GM19468 (cell line): ENCODE measurements around the gene ZNF530.

Experiments
- ATAC-seq: cut with Tn5 transposase; IDR thresholded peaks from one replicate; pipeline ENCODE4 v1.9.1; 2021; ENCODE audit warnings: mild to moderate bottlenecking, moderate library complexity, moderate number of reproducible peaks; ENCODE audit not compliant: unreplicated experiment; ENCODE audit errors: extremely low read depth

Gene ZNF530

DNA sequence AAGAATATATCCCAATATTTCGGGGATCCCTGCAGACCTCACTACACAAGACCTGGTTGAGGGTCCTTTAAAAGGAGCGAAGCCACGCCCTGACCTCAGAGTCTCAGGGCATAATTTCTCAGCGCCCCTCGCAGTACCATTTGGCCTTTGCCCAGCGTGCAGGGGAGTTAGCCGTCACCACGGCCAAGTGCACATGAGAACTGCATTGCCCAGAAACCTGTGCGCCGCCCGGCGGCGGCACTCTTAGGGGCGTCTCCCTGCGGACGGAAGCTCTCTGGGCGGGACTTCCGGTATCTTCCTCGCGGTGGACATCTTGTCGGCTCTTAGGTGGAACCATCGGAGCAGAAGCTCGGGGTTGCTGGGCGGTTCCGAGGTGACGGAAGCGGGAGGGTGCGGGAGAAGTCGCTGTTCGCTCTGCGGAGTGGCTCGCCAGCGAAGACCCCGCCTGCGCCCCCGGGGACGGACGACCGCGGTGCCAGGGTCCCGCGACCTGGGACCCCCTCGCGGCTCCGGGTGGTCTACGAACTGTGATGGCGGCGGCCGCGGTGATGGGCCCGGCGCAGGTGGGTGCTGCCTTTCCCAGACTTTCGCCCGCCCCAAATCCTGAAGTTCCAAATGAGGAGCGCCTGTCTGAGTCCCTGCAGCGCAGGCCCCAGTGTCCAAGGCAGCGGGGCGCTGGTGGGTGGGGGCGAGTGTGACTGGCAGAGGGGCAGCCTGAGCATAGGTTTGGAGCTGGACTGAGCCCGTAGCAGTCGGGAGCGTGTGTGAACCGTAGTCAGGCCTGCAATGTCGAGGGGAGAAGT is 14.5 kb downstream of the ZNF530 start, which contains the start of gene ZNF134:
Gene ZNF134, plus strand, starts transcription at position 302 of the 803 bp plus-strand sequence. CDS start 5,227 bp downstream, outside the sequence.
- ATAC-seq: no peak

DNA sequence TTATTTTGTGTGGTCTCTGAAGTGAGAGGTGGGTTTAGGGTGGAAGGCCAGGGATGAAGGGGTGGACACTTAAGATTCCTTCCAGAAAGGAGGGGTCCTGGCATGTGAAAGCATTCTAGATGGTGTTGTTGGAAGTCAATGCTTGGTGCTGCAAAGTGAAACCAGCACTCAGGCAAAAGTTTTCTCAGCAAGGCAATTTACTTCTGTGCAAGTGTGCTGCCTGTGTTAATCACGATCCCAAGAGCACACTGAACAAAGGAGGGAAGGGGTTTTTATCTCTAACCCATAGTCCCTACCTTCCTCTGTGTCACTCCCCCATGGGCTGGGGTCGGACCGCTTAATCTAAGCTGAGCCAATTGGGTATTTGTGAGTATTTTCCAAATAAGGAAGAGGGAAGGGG is 15.7 kb downstream of the ZNF530 start:
- ATAC-seq: no peak

DNA sequence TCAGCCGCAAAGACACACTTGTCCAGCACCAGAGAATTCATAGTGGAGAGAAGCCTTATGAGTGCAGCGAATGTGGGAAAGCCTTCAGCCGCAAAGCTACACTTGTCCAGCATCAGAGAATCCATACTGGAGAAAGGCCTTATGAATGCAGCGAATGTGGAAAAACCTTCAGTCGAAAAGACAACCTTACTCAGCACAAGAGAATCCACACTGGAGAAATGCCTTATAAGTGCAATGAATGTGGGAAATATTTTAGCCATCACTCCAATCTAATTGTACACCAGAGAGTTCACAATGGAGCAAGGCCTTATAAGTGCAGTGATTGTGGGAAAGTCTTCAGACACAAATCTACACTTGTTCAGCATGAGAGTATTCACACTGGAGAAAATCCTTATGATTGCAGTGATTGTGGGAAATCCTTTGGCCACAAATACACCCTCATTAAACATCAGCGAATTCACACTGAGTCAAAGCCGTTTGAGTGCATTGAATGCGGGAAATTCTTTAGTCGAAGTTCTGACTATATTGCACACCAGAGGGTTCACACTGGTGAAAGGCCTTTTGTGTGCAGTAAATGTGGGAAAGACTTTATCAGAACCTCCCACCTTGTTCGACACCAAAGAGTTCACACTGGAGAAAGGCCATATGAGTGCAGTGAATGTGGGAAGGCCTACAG is 21.1 kb downstream of the ZNF530 start:
- no peak for ATAC-seq

DNA sequence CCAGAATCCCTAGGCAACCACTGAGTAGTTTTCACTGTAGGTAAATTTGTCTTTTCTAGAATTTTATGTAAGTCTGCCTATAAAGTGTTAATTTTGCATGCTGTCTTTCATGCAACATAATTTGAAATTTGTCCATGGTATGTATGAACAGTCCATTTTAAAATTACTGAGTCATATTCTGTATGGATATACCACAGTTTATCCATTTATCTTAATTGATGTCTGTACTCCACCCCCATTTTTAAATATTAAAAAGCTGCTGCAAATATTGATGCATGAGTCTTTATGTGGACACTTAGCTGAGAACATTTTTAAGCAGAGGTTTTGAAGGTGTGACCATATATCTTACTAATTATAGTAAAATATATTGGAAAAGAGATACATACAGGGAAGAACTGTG is 23.4 kb downstream of the ZNF530 start:
- ATAC-seq: no peak

DNA sequence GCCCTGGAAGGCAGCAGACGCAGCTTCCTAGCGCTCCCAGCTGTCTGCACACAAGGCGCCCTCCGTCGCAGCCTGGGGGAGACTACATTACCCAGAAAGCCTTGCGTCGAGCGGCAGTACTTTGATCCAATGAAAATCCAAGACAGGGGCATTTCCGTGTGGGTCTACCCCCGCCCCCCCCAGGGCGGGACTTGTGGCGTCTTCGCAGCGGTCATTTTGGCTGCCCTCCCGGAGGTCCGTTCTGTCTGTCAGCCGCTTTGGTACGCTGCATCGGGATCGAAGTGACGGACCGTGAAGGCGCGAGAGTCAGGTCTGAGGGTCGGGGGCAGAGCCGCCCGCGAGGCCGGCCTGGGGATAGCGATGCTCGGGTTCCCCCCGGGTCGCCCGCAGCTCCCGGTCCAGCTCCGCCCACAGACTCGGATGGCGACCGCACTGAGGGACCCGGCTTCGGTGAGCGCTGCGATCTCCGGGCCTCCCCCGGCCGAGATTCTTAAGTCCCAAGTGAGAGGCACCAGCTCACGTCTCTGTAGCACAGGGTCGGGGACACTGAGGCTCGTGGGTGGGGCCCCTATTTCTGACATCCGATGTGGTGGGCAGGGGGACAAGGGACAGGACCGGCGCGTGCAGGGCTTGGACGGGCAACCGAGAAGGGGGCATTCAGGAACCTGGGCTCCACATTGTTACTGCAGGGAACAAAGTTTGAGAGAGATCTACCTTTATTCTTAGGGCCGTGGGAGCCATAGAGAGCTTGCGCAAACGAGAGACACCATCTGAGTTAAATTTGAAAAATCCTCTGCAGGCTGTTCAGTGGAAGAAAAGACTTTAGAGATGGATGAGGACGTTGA is 33.5 kb downstream of the ZNF530 start, which contains the start of gene ZNF211:
Gene ZNF211, plus strand, starts transcription at position 182 of the 845 bp plus-strand sequence. Its CDS starts 179 bp downstream, at position 361.
- ATAC-seq: peak; percentile 70

DNA sequence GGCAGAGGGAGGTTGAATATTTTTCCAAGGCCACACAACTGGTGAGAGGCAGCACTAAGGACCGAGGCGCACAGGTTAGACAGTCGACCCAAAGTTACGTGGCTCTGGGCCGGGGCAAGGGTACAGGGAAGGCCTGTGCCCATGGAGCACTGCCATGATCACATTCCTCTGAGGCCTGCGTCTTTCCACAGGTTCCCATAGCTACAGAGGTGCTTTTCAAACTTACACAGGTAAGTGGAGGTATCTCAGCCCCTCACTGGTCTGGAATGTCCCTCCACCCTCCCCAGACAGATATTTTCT is 34.1 kb downstream of the ZNF530 start:
- no peak for ATAC-seq

DNA sequence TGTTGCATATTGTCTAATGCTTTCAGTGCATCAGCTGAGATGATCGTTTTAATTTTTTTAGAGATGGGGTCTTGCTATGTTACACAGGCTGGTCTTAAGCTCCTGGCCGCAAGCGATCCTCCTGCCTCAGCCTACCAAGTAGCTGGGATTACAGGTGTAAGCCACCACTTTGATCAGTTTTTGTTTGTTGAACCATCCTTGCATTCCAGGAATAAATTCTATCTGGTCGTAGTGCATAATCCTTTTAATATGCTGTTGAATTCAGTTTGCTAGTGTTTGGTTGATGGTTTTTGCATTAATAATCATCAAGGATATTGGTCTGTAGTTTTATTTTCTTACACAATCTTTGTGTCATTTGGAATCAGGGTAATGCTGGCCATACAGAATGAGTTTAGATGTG is 37.7 kb downstream of the ZNF530 start:
- no peak for ATAC-seq

DNA sequence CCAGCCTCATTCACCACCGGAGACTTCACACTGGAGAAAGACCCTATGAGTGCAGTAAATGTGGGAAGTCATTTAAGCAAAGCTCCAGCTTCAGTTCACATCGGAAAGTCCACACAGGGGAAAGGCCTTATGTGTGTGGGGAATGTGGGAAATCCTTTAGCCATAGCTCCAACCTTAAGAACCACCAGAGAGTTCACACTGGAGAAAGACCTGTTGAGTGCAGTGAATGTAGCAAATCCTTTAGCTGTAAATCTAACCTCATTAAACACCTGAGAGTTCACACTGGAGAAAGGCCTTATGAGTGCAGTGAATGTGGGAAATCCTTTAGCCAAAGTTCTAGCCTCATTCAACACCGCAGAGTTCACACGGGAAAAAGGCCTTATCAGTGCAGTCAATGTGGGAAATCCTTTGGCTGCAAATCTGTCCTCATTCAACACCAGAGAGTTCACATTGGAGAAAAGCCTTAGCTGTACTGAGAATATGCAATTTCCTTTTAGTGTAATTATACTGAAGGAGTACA is 42.1 kb downstream of the ZNF530 start:
- ATAC-seq: no peak

DNA sequence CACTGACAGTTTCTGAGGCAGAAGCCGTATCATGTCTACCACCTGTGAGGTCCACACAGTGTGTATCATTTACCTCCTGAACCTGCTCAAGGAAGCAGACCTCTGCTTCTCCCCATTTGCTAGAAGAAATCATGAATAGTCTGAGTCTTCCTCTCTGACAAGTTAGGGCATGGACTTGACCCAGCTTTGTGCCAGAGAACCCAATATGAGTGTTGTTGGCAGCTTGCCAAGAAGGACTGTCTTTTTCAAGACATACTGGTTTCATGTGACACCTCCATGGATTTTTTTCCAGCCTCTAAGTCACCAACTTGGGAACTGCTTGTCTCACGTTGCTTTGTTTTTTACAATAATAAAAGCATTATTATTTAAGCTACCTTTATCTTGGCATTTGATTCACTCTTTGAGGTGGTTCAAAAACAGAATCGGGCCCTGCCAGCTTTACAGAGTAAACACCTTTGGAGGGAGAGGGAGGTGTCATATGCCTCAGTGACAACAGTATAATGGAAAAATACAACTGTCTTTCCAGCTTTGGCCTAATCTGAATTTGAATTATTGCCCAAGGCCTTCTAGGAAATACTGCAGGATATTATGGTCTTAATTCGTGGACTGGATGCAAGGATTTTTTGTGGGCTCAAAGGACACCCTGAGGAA is 42.8 kb downstream of the ZNF530 start:
- ATAC-seq: no peak

DNA sequence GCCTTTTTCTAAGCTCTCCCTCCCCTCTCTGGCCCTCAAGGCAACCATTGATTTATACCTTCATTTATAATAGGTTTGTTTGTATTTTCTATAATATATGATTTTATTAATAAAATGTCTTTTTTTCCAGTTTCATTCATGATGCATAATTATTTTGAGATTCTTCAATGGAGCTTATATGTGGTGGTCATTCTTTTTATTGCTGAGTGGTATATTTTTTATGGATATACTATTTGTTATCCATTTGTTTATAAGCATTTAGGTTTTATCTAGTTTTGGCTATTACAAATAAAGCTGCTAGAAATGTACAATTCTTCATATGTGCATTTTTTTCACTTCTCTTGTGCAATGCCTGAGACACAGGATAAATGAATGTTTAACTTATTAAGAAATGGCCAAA is 44.0 kb downstream of the ZNF530 start:
- ATAC-seq: no peak

DNA sequence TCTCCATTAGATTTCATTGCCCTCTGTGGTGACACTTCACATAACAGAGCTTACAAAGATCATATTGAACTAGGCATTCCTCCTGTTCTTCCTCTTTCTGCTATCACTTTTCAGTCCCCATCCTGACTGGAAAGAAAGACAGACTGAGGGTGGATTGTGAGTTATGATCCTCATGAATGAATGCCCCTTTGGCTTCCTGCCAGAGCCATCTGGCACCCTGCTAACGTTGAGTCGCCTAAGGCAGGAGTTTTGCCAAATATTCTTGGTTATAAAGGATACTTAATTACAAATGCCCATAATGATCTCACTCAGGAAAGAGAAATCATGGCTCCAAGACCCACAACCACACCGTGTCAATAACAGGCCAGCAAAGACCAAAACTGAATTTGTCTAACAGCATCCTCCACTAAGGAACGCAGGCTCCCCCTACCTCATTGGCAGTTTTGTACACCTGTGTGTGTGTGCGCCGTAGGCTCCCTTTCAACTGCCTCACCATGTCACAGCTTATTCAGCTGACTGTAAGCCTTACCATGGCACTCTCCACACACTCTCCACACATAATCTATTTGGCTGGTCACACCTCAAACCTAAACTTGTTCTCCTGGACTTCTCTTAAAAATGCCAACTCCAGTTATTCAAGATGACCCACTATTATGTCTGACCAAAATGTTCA is 48.8 kb downstream of the ZNF530 start:
- no peak for ATAC-seq

DNA sequence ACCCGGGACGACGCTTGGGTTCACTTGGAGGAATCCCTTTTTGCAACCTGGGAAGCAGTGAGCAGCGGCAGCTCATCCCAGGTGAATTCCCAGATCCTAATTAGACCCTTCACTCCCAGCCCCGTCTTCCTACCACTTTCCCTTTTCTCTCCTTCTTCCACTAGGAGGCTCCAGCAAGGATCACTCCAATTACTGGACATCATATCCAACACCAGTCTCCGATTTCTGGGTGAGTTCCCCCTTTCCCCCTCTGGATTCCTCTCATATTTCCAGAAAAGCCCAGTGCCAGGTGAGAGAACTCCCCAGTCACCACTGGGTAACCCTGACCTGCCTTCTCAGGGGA is 51.9 kb downstream of the ZNF530 start:
- no peak for ATAC-seq

DNA sequence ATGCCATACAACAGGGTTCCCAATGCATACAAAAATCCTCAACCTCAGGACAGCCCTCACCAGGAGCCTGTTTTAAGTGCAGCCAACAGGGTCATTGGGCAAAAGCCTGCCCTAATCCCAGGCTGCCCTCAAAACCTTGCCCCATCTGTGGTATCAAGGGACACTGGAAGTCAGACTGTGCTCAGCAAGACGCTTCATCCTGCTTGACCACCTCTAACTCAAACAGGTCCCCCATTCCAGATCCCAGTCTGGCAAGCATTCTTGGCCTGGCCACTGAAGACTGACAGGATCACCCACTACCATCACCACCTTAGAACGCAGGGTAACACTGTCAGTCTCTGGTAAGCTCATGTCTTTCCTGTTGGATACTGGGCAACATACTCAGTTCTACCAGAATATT is 54.0 kb downstream of the ZNF530 start:
- ATAC-seq: no peak

DNA sequence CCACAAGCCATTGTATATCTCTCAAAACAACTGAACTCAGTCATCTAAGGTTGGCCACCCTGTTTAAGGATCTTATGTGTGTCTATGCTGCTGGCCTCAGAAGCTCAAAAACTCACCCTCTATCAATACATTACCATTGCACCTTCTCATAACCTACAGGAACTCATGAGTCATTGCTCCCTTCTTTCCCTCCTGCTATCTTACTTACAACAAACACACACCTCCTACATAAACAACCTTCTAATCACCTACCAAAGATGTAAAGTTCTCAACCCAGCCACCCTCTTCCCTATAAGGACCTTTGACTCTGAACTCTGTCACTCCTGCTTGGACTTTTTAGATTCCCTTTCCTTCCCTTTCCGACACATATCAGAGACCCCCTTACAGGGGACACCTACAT is 55.8 kb downstream of the ZNF530 start:
- no peak for ATAC-seq

DNA sequence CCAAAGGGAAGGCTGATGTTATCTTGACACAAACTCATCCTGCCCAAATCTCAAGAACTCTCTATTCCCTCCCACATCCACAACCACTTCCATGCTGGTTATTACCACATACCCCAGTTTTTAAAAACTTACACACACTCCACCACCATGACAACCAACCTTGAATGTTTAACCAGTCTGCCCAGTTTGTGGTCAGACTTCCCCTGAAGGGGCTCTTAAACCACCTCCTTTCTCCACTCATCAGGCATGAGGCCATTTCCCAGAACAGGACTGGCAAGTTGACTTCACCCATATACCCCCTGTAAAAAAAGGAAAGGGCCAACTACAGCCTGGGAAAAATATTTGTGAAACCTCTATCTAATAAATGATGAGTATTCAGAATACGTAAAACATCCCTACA is 56.7 kb downstream of the ZNF530 start:
- no peak for ATAC-seq
